HepG2 (cell line): ENCODE measurements around the gene WNK2. TPM values are rescaled to one million over a fixed set of nuclear protein-coding genes. Genes with fewer than 3 reads are reported as not detected.

ENCODE experiments used
- CHD4 ChIP-seq: fragments of 200-600 bp; sonication (generic); IDR thresholded peaks from 2 replicates; pipeline ENCODE4 v1.7.0; 2017; ENCODE audit warnings: mild to moderate bottlenecking, low read length, borderline replicate concordance
- FOXP1 ChIP-seq, 2 experiments: fragments of 450-650 bp in 1 of 2; IDR thresholded peaks; 2 replicates each; pipeline ENCODE4 v1.6.1; 2017 to 2018; ENCODE audit warnings: antibody characterized with exemption in 1 of 2
- LCORL ChIP-seq, 2 experiments: fragments of 450-650 bp in 1 of 2; sonication (generic) in 1 of 2; formaldehyde crosslinking in 1 of 2; IDR thresholded peaks; 2 replicates each; pipeline versions ENCODE4 v1.5.0 to v1.6.1; 2017 to 2020; ENCODE audit warnings: antibody characterized with exemption in 1 of 2, missing genetic modification reagents in 1 of 2
- MAZ ChIP-seq, 2 experiments: sonication (generic) in 1 of 2; formaldehyde crosslinking in 1 of 2; IDR thresholded peaks; 2 replicates each; pipeline versions ENCODE4 v1.5.0 to v1.6.1; 2012 to 2020; ENCODE audit warnings: low read depth in 2 of 2, mild to moderate bottlenecking in 2 of 2, borderline replicate concordance in 1 of 2, improper control_type of control experiment in 1 of 2, low read length in 1 of 2, missing genetic modification reagents in 1 of 2, moderate library complexity in 1 of 2
- NR2F1 ChIP-seq, 2 experiments: fragments of 450-650 bp in 1 of 2; formaldehyde crosslinking in 1 of 2; IDR thresholded peaks; 2 replicates each; pipeline versions ENCODE4 v1.5.0 to v1.6.1; 2016 to 2020; ENCODE audit warnings: mild to moderate bottlenecking in 1 of 2, missing compliant biosample characterization in 1 of 2, missing genetic modification reagents in 1 of 2, moderate library complexity in 1 of 2
- NR2F6 ChIP-seq, 2 experiments: IDR thresholded peaks; 2 replicates each; pipeline ENCODE4 v1.6.1; 2016; ENCODE audit warnings: antibody characterized with exemption in 1 of 2, mild to moderate bottlenecking in 1 of 2
- PPARG ChIP-seq: conservative IDR thresholded peaks from 2 replicates; pipeline ENCODE4 v1.6.1; 2016; ENCODE audit warnings: missing biosample characterization, missing genetic modification reagents
- SAP130 ChIP-seq: IDR thresholded peaks from 2 replicates; pipeline ENCODE4 v1.6.1; 2016; ENCODE audit warnings: low read depth
- ZMYM4 ChIP-seq: sonication (generic); formaldehyde crosslinking; IDR thresholded peaks from 2 replicates; pipeline ENCODE4 v1.8.1; 2023; ENCODE audit warnings: mild to moderate bottlenecking, missing genetic modification reagents
- ZNF12 ChIP-seq: sonication (generic); formaldehyde crosslinking; IDR thresholded peaks from 2 replicates; pipeline ENCODE4 v1.5.0; 2020; ENCODE audit warnings: missing genetic modification reagents
- ZNF121 ChIP-seq: sonication (generic); formaldehyde crosslinking; IDR thresholded peaks from 2 replicates; pipeline ENCODE4 v1.5.0; 2020; ENCODE audit warnings: mild to moderate bottlenecking, missing genetic modification reagents
- ZNF567 ChIP-seq: sonication (generic); formaldehyde crosslinking; IDR thresholded peaks from 2 replicates; pipeline ENCODE4 v1.8.1; 2023; ENCODE audit warnings: mild to moderate bottlenecking, missing genetic modification reagents, borderline replicate concordance
- ZNF577 ChIP-seq: sonication (generic); formaldehyde crosslinking; IDR thresholded peaks from 2 replicates; pipeline ENCODE4 v1.4.0; 2020; ENCODE audit warnings: mild to moderate bottlenecking, low read depth, missing genetic modification reagents, borderline replicate concordance
- polyA plus RNA-seq, 8 experiments: library from polyadenylated mRNA; depleted of rRNA in 3 of 8; stranded (reverse) in 7 of 8; unstranded in 1 of 8; fragments of >200 nt; fragmentation: Illumina TruSeq in 4 of 8; extraction: Trizol in 4 of 8; gene quantifications; 2 replicates each; pipeline versions ENCODE4 v1.2.1 to v1.2.3, GENCODE V29; 2011 to 2016; ENCODE audit warnings: low read depth in 4 of 8, missing spikeins in 1 of 8, mixed read lengths in 1 of 8; ENCODE audit not compliant: insufficient read depth in 1 of 8
- total RNA-seq, 5 experiments: library from RNA; depleted of rRNA; stranded (reverse); fragments of >200 nt; fragmentation: Illumina TruSeq; extraction: Trizol; gene quantifications; 2 replicates each; pipeline ENCODE4 v1.2.3, GENCODE V29; 2016; ENCODE audit warnings: low read depth in 1 of 5
- TF ChIP-seq, protein P1 (sequence below): sonication (generic); formaldehyde crosslinking; IDR thresholded peaks from 2 replicates; pipeline ENCODE4 v1.5.0; 2020; ENCODE audit warnings: mild to moderate bottlenecking, missing genetic modification reagents, borderline replicate concordance
- TF ChIP-seq, protein P2 (sequence below): IDR thresholded peaks from 2 replicates; pipeline ENCODE4 v1.6.1; 2016; ENCODE audit warnings: low read depth, missing genetic modification reagents, missing compliant biosample characterization

Gene WNK2
- total and polyA plus RNA-seq, 2 of the 13 experiments (the other 11 are each of a cell fraction or from before 2014, with no cell fraction given) = 10.5 to 12.0 TPM

GRCh38 chr9:93196096-93197055, 12.4 kb downstream of the WNK2 start (continued):
- TF ChIP-seq, protein P1, sequence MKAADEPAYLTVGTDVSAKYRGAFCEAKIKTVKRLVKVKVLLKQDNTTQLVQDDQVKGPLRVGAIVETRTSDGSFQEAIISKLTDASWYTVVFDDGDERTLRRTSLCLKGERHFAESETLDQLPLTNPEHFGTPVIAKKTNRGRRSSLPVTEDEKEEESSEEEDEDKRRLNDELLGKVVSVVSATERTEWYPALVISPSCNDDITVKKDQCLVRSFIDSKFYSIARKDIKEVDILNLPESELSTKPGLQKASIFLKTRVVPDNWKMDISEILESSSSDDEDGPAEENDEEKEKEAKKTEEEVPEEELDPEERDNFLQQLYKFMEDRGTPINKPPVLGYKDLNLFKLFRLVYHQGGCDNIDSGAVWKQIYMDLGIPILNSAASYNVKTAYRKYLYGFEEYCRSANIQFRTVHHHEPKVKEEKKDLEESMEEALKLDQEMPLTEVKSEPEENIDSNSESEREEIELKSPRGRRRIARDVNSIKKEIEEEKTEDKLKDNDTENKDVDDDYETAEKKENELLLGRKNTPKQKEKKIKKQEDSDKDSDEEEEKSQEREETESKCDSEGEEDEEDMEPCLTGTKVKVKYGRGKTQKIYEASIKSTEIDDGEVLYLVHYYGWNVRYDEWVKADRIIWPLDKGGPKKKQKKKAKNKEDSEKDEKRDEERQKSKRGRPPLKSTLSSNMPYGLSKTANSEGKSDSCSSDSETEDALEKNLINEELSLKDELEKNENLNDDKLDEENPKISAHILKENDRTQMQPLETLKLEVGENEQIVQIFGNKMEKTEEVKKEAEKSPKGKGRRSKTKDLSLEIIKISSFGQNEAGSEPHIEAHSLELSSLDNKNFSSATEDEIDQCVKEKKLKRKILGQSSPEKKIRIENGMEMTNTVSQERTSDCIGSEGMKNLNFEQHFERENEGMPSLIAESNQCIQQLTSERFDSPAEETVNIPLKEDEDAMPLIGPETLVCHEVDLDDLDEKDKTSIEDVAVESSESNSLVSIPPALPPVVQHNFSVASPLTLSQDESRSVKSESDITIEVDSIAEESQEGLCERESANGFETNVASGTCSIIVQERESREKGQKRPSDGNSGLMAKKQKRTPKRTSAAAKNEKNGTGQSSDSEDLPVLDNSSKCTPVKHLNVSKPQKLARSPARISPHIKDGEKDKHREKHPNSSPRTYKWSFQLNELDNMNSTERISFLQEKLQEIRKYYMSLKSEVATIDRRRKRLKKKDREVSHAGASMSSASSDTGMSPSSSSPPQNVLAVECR (CRISPR knock-in tag) = peak; percentile 20; the same call in 1 of the 2 replicates
- TF ChIP-seq ZNF567 (CRISPR knock-in tag) = no peak
- TF ChIP-seq ZNF12 (CRISPR knock-in tag) = no peak
- TF ChIP-seq, protein P2, sequence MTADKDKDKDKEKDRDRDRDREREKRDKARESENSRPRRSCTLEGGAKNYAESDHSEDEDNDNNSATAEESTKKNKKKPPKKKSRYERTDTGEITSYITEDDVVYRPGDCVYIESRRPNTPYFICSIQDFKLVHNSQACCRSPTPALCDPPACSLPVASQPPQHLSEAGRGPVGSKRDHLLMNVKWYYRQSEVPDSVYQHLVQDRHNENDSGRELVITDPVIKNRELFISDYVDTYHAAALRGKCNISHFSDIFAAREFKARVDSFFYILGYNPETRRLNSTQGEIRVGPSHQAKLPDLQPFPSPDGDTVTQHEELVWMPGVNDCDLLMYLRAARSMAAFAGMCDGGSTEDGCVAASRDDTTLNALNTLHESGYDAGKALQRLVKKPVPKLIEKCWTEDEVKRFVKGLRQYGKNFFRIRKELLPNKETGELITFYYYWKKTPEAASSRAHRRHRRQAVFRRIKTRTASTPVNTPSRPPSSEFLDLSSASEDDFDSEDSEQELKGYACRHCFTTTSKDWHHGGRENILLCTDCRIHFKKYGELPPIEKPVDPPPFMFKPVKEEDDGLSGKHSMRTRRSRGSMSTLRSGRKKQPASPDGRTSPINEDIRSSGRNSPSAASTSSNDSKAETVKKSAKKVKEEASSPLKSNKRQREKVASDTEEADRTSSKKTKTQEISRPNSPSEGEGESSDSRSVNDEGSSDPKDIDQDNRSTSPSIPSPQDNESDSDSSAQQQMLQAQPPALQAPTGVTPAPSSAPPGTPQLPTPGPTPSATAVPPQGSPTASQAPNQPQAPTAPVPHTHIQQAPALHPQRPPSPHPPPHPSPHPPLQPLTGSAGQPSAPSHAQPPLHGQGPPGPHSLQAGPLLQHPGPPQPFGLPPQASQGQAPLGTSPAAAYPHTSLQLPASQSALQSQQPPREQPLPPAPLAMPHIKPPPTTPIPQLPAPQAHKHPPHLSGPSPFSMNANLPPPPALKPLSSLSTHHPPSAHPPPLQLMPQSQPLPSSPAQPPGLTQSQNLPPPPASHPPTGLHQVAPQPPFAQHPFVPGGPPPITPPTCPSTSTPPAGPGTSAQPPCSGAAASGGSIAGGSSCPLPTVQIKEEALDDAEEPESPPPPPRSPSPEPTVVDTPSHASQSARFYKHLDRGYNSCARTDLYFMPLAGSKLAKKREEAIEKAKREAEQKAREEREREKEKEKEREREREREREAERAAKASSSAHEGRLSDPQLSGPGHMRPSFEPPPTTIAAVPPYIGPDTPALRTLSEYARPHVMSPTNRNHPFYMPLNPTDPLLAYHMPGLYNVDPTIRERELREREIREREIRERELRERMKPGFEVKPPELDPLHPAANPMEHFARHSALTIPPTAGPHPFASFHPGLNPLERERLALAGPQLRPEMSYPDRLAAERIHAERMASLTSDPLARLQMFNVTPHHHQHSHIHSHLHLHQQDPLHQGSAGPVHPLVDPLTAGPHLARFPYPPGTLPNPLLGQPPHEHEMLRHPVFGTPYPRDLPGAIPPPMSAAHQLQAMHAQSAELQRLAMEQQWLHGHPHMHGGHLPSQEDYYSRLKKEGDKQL (CRISPR knock-in tag) = no peak
- TF ChIP-seq NR2F1 (CRISPR knock-in tag; IDR thresholded peaks at IDR 0.05) = peak in 1 of 2 experiments; percentile 17; a peak in 1 of 4 replicates
- TF ChIP-seq ZNF121 = no peak
- TF ChIP-seq LCORL (IDR thresholded peaks at IDR 0.05) = no peak
- 0 out of 2 replicates have a peak, but pooled peaks have one; percentile 18 for TF ChIP-seq LCORL (CRISPR knock-in tag; IDR thresholded peaks at IDR 0.05)
- 0 out of 2 replicates have a peak, but pooled peaks have one; percentile 14 for TF ChIP-seq ZMYM4 (CRISPR knock-in tag)
- TF ChIP-seq MAZ (IDR thresholded peaks at IDR 0.05; ENCODE audit: borderline replicate concordance, low read depth, low read length) = no peak
- TF ChIP-seq MAZ (CRISPR knock-in tag; IDR thresholded peaks at IDR 0.05; ENCODE audit: low read depth) = no peak
- TF ChIP-seq NR2F6 (IDR thresholded peaks at IDR 0.05) = no peak
- peak; percentile 53 for TF ChIP-seq NR2F6 (CRISPR knock-in tag; IDR thresholded peaks at IDR 0.05)
- TF ChIP-seq SAP130 (CRISPR knock-in tag) = peak; percentile 62; the same call in 1 of the 2 replicates
- TF ChIP-seq CHD4 = 0 out of 2 replicates have a peak, but pooled peaks have one; percentile 53
- TF ChIP-seq ZNF577 (CRISPR knock-in tag) = no peak
- 0 out of 2 replicates have a peak, but pooled peaks have one; percentile 34 for TF ChIP-seq PPARG (CRISPR knock-in tag)
- TF ChIP-seq FOXP1 (IDR thresholded peaks at IDR 0.05) = no peak
- TF ChIP-seq FOXP1 (CRISPR knock-in tag; IDR thresholded peaks at IDR 0.05) = no peak
